Stimulated activated CD4-positive, alpha-beta T cell treated with anti-CD3 and anti-CD28 coated beads, Interleukin-12 subunit alpha, Interleukin-12 subunit beta, amount 100 ng/mL, for 4 hours (primary cell): Measurements from ENCODE around the gene WDHD1.
"Not testable (repeated sequence)": the region's sequence is repeated elsewhere in the genome, so short reads cannot be mapped to it uniquely, and the experiment has no call there.

Experiments used
- DNase-seq: peaks from one replicate; pipeline ENCODE4 v3.0.0-alpha.2; 2020

Gene WDHD1

GRCh38 chr14:54947230-54947629 lies 79.7 kb downstream of the WDHD1 start:
- DNase-seq: no peak

GRCh38 chr14:54946500-54946899 lies 80.4 kb downstream of the WDHD1 start:
- no peak for DNase-seq

GRCh38 chr14:54944737-54945391 lies 82.0 kb downstream of the WDHD1 start:
- no peak for DNase-seq

- no peak for DNase-seq
Observed at GRCh38 chr14:54942913-54943312, 84.0 kb downstream of the WDHD1 start.

GRCh38 chr14:54936816-54937215 lies 90.1 kb downstream of the WDHD1 start:
- no peak for DNase-seq

- no peak for DNase-seq
Observed at GRCh38 chr14:54935958-54936357, 90.9 kb downstream of the WDHD1 start.

GRCh38 chr14:54935100-54935499 lies 91.8 kb downstream of the WDHD1 start:
- DNase-seq: no peak

GRCh38 chr14:54933006-54933405 lies 93.9 kb downstream of the WDHD1 start:
- no peak for DNase-seq

- no peak for DNase-seq
Observed at GRCh38 chr14:54931598-54932340, 95.1 kb downstream of the WDHD1 start.

- no peak for DNase-seq
Observed at GRCh38 chr14:54931101-54931500, 95.8 kb downstream of the WDHD1 start.

GRCh38 chr14:54929556-54929955 lies 97.3 kb downstream of the WDHD1 start:
- no peak for DNase-seq

- DNase-seq: no peak
Observed at GRCh38 chr14:54928216-54928615, 98.7 kb downstream of the WDHD1 start.

GRCh38 chr14:54927551-54927950 lies 99.3 kb downstream of the WDHD1 start:
- DNase-seq: no peak

GRCh38 chr14:54926570-54926969 lies 100.3 kb downstream of the WDHD1 start:
- DNase-seq: not testable (repeated sequence)

GRCh38 chr14:54922598-54922997 lies 104.3 kb downstream of the WDHD1 start:
- DNase-seq: no peak

- DNase-seq: no peak
Observed at GRCh38 chr14:54920052-54920451, 106.8 kb downstream of the WDHD1 start.

GRCh38 chr14:54919330-54919729 lies 107.6 kb downstream of the WDHD1 start:
- no peak for DNase-seq

- DNase-seq: no peak
Observed at GRCh38 chr14:54918427-54918826, 108.5 kb downstream of the WDHD1 start.

- no peak for DNase-seq
Observed at GRCh38 chr14:54916101-54916500, 110.8 kb downstream of the WDHD1 start.

GRCh38 chr14:54909817-54910558 lies 116.9 kb downstream of the WDHD1 start:
- DNase-seq: no peak

- not testable (repeated sequence) for DNase-seq
Observed at GRCh38 chr14:54908973-54909372, 117.9 kb downstream of the WDHD1 start.

- no peak for DNase-seq
Observed at GRCh38 chr14:54908190-54908589, 118.7 kb downstream of the WDHD1 start.

GRCh38 chr14:54906075-54906474 lies 120.8 kb downstream of the WDHD1 start:
- DNase-seq: no peak
